Activated effector memory CD4-positive, alpha-beta T cell treated with Interleukin-2 at 50 U/mL for 16 hours (primary cell): ENCODE results near the gene ITPKB.
A peak's percentile ranks its signal among the peaks of the same experiment; 100 is the strongest.

Source experiments
- DNase-seq: peaks from one replicate; pipeline ENCODE4 v3.0.0-alpha.2; 2020

The ITPKB gene

GRCh38 chr1:226702957-226703831, 35.9 kb downstream of the ITPKB start:
- DNase-seq, result peak; percentile 71

DNA sequence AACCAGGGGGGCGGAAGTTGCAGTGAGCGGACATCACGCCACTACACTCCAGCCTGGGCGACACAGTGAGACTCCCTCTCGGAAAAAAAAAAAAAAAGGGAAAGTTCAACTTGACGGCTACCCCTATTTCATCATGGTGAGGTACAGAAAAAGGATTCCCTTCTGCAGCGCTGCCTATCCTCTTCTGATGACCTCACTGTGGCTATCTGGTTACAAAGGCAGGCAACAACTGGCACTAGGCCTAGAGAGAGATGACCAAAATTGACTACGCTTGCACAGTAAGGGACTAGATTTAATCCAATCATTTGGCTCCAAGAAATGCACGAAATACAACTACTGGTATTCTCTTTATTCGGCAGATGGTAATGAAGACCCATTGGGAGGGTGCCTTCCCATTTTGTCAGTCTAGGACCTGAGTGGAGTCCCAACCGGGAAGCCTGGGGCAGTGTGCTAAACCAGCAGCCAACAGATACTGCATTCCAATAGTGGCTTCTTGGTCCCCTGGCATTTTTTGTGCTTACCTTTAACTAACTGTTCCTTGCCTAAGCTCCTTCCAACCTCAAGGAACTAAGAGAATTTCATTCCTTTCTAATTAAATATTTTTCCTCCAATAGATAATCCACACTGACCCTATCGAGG, 36.6 kb downstream of the ITPKB start:
- DNase-seq, result no peak

GRCh38 chr1:226700861-226701260, 38.2 kb downstream of the ITPKB start:
- no peak for DNase-seq

GRCh38 chr1:226699166-226699565, 39.9 kb downstream of the ITPKB start:
- DNase-seq, result no peak

DNA sequence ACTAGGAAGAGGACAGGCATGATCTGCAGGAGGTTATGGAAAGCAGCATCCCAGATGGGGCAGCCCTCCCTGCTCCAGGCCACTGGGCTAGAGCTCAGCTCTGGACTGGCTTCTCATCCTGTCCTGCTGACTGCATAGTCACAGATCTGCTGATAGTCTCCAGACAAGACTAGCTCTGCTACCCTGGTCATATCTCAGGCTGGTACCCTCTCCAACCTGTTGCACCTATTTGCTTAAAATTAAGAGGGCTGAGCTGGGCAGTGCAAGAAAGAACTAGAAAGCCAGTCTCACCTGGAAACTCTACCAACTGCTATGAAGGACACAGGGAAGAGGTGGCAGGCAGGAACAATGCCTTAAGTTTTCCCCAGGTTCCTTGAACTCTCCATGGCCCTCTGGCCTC, 40.4 kb downstream of the ITPKB start:
- DNase-seq, result no peak

DNA sequence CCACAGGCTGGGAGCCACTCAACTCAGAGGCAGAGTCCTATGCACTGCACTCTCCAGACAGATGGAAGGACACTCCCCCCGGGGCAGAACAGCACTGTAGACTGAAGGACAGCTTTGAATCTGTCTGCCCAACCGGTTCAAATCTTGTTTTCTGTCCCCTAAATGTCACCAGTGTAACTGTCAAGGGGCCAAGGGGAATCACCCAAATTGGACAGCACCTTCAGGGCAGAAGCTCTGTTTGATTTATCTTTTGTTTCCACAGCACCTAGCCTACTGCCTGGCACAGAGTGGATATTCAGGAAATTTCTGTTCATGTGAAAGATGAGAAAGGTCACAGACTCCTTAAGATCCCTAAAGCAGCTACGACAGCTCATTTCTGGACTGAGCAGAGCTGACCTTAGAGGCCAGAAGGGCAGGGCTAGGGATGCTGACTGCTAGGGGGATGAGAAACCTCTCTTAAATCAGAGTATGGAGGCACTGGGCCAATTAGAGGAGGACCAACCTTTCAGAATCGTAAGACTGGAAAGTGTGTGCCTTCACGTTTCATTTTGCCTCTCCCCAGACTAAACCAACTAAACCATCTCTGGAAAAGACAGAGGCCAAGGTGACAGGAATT, 41.0 kb downstream of the ITPKB start:
- DNase-seq, result no peak

GRCh38 chr1:226697151-226697928, 41.7 kb downstream of the ITPKB start:
- no peak for DNase-seq

GRCh38 chr1:226696547-226696946, 42.5 kb downstream of the ITPKB start:
- DNase-seq, result no peak

DNA sequence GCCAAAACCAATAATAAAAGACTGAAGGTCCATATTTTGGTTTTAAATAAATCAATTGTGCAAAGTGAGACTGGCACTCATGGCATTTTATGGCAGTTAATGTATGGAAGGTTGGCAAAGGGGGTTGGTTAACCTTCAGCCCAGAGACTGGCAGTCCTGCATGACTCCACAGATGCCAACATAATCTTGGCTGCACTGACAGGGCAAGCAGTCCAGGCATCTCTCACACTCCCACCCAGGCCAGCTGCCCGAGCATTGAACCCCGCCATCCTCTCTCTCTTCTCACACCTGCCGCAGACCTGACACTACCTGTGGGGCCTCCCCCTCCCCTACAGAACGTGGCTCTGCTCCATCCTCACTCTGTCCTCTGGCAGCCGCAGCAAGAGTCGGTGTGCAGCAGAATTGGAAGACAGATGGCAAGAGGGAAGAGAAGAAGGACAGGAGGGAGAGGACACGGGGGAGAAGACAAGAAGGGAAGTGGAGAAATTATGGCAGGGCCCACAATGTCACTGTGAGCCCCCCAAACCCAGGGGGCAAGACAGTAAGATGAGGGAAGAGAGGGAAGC, 43.7 kb downstream of the ITPKB start:
- no peak for DNase-seq

DNA sequence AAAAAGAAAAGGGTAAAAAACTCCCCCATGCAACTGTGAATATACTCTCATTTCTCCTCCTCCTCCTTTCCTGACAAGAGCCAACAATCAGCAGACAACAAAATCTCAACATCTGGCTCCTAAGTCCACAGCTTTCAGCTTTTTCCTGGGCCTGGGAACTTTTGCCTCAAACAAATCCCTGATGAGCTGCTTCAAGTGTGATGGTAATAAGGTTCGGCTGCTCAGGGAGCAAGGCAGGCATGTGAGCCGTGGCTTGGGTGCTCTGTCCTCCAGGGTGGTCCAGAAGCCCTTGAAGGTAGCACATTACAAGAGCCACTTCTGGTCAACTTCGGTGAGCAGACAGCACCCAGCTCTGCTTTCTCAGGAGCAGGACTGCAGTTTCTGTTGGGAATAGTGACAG, 46.3 kb downstream of the ITPKB start:
- DNase-seq, result no peak

DNA sequence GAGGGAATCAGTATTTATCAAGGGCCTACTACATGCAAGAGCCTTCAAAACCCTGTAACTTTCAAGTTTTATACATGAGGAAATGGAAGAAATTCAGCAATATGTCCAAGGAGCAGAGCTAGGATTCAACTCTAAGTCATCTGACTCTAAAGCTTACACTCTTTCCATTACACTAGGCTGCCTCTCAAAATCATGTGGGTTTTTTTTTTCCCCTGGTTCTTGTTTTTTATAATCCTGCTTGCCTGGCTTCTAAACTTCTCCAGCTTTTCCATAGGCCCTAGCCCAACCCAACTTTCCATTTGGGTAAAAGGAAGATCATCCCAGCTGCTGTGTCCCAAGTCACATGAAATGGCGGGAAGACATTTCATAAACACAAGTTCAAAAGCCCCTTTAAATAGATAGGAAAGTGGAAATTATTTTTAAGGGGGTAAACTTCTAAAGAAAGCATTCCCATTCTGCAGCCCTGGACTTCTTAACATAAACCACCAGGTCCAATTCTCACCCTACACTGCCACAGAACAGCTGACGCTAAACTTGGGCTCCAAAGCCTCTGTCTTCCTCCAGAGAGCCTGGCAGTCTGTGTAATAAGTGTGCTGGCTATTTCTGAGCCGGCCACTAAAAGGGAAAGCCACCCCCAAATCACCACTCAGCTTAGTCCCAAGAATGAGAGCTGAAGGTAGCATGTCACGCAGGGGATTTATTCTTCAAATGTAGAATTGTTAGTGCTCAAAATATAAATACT, 46.9 kb downstream of the ITPKB start:
- DNase-seq, result no peak

GRCh38 chr1:226691247-226691646, 47.8 kb downstream of the ITPKB start:
- peak; percentile 40 for DNase-seq

DNA sequence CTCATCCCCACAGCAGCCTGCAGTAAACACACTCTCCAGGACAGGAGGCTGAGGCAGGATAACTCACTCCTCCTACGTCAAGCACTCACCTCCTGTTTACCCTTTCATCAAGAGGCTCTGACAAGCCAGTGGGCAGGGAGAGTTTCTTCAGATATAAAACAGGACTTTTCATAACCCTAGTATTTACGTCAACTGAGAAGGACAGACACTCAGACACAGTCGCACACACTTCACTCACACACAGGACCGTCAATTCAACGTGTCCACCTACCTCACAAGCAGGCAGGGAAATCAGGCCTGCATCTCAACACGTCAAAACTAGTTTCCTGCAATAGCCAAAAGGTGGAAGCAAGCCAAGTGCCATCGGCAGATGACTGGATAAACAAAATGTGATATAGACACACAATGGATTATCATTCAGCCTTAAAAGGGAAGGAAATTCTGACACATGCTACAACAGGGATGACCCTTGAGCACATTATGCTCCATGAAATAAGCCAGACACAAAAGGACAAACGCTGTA, 48.6 kb downstream of the ITPKB start:
- no peak for DNase-seq

GRCh38 chr1:226688808-226689207, 50.3 kb downstream of the ITPKB start:
- no peak for DNase-seq

- DNase-seq, result no peak
These were observed 50.9 kb downstream of the ITPKB start for GRCh38 chr1:226688056-226688748.

- peak; percentile 28 for DNase-seq
These were observed 51.7 kb downstream of the ITPKB start for GRCh38 chr1:226687426-226687825.

DNA sequence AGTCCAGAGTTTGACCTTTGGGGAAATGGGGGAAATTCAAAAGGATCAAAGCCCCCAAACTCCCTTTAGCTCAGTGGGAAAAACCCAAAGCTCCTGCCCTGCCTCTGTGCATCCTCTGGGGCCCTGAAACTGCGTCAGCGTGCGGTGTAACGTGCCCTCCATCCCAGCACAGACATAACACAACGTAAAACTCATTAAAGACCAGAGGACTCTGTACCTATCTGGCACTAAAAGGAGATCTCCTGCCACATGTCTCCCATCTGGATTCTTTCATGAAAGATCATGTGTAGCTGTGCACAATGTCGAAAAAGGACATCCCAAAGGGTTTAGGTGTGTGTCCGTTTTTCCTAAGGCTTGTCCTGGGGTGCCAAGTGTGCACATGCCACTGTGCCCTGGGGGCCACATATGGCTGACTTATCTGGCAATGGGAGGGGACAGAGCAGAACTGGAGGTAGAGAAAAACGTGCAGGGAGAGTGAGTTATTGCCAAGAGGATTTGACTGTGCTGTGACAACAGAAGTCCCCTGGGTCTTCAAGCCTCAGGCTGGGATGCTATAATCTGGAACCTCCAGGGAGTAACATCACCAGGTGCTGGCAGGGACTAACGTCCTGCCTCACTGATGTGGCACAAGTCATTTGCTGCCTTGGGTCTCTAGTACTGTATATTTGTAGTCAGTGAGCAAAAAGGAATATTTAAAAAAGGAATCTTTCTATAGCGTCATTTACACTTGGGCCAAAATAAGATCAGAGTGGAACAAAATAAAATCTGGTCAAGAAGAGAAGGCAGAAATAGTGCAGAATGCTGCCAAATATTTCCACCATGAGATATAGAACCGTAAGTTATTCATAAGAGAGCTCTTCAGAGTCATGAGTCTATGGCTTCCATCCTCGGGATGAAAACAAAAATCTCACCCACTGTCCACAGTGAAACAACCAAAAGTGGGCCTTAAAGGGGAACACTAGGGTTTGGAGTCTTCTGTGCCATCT, 52.3 kb downstream of the ITPKB start:
- DNase-seq, result no peak

GRCh38 chr1:226685196-226685820, 53.8 kb downstream of the ITPKB start:
- no peak for DNase-seq

- DNase-seq, result no peak
These were observed 55.1 kb downstream of the ITPKB start for GRCh38 chr1:226684026-226684425.
